Activated gamma-delta T cell treated with anti-CD3 and anti-CD28 coated beads, Interleukin-2, amount 50 U/mL, for 16 hours (primary cell): ENCODE data around the gene METAP1.
"Not testable (repeated sequence)": the region's sequence is repeated elsewhere in the genome, so short reads cannot be mapped to it uniquely, and the experiment has no call there.

Experiments
- DNase-seq: peaks from one replicate; pipeline ENCODE4 v3.0.0-alpha.2; 2020; ENCODE audit warnings: low read depth

METAP1 gene

DNA sequence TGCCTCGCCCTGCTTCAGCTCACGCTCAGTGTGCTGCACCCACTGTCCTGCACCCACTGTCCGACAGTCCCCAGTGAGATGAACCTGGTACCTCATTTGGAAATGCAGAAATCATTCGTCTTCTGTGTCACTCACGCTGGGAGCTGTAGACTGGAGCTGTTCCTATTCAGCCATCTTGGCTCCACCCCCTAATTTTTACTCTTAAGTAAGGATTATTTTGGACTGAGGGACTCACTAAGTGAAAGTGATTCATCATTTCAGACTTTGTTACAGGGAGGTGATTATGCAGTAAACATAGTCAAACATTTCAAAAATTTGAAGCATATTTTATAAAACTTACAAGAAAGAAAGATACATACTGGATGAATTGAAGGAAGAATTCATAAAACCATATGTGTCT is 104.3 kb downstream of the METAP1 start:
- DNase-seq = not testable (repeated sequence)

DNA sequence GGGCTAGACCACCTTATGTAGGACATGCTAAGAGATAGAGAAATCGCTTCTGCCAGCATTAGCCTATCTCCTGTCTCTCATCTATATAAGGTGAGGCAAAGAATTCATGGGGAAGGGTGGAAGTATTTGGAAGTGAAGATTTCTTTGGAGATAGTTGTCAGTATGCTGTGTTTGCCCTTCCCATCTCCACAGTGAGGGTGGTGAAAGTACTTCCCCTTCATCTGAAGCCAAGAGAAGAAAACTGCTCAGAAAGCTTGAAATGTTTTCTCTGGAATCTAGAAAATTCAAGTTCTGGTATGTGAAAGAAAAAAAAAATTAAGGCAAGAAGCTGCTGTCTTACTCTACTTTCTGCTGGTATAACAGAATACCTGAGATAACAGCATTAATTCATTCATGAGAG is 105.4 kb downstream of the METAP1 start:
- no peak for DNase-seq

DNA sequence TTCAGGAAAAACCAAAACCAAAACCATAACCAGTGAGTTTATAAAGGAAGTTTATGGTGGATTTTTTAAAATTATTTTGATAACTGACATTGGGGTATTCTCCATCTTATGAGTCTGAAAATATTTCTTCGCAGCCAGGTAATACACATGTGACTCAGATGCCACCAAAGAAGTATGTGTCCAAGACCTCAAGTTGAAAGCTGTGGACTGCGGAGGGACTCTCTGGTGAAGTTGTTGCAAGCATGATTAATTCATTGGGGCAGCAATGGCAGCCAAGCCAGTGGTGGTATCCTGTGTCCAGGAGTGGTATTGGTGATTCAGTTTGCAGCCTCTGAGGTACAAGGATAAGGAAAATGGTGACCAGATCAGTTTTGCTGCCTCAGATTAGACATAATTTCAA is 107.1 kb downstream of the METAP1 start:
- DNase-seq = no peak

DNA sequence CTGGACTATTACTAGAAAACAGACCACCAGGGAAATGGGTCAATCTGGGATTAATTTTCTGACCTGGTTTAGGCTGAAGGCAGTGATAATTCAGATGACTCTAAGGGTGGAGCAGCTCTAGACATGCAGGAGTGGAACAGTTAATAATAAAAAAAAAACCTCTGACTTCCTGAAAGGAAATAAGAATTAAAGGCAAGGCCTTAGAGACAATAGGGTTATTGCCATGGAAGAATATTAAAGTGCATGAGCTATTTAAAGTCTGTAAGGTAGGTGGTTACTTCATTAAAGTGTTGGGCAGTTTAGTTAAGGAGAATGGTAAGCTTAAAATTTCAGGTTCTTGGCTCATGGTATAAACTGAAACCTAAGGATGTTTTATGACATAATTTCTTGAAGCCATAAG is 107.6 kb downstream of the METAP1 start:
- no peak for DNase-seq

DNA sequence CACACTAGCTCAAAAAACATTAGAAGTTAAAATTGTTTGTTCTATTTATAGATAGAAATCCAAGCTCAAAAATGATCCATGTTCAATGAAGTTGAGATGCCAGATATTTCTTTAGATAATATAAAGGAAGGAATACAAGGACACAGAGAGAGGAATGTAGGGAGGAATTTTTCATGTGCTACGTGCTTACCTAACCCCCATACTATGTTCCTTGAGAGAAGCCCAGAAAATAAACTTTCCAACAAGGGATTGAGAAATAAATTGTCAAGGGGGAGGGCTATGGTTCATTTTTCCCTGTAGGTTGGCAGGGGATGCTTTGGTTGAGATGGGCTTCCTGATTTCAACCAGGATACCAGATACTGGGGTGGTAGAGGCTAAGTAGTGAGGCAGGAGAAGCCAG is 108.6 kb downstream of the METAP1 start:
- no peak for DNase-seq

DNA sequence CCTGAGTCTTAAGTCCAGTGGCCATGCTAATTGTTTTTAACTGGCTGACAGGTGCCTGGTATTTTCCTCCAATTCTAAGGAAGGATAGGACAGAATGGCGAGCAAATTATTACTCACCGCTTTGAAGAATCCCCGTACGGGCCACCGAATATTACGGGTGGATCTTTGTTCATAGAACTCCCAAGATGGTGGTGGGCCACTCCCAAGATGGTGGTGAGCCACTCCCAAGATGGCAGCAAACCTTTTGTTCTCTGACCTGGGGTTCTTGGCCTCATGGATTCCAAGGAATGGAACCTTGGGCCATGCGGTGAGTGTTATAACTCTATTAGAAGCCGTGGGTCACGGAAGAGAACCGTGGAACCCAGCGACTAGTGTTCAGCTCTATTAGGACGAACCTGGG is 113.8 kb downstream of the METAP1 start:
- DNase-seq = not testable (repeated sequence)
